Muscle of leg (tissue), 11 donors: ENCODE measurements around the gene PRTFDC1. TPM values are rescaled to one million over a fixed set of nuclear protein-coding genes. Genes with fewer than 3 reads are reported as not detected.
A peak's percentile ranks its signal among the peaks of the same experiment; 100 is the strongest.
"Not testable (repeated sequence)": the region's sequence is repeated elsewhere in the genome, so short reads cannot be mapped to it uniquely, and the experiment has no call there.

Experiments
- DNase-seq: peaks from one replicate; pipeline ENCODE4 v3.0.0; 2013
- H3K27ac ChIP-seq: one replicate; pipeline ENCODE4 v1.5.1; 2013; ENCODE audit warnings: mild to moderate bottlenecking, low read length, control low read depth
- H3K27me3 ChIP-seq: one replicate; pipeline ENCODE4 v1.6.1; 2013; ENCODE audit warnings: low read length; ENCODE audit not compliant: control insufficient read depth, insufficient read depth
- H3K36me3 ChIP-seq: one replicate; pipeline ENCODE4 v1.6.1; 2013; ENCODE audit warnings: low read length; ENCODE audit not compliant: control insufficient read depth, insufficient read depth
- H3K4me1 ChIP-seq: one replicate; pipeline ENCODE4 v1.6.1; 2013; ENCODE audit warnings: low read length; ENCODE audit not compliant: control insufficient read depth, insufficient read depth
- H3K4me3 ChIP-seq: one replicate; pipeline ENCODE4 v1.5.1; 2013; ENCODE audit warnings: low read length, control low read depth
- H3K9me3 ChIP-seq: replicated peaks from 2 replicates; pipeline ENCODE4 v1.6.1; 2013; ENCODE audit warnings: low read depth, low read length; ENCODE audit not compliant: control insufficient read depth
- WGBS: methylation state at CpG from one replicate; pipeline ENCODE4 v1.1.5; 2013; ENCODE audit warnings: missing lambda C conversion rate; ENCODE audit not compliant: insufficient coverage; 5-methylcytosine and 5-hydroxymethylcytosine counted together
- polyA plus RNA-seq, 8 donors: library from polyadenylated mRNA; unstranded; fragments of 120-200 nt; gene quantifications; one replicate each; pipeline versions ENCODE4 v1.2.1 to v1.2.3, GENCODE V29; 2013; ENCODE audit warnings: inconsistent platforms in 1 of 8, low replicate concordance in 1 of 8; ENCODE audit not compliant: insufficient read length in 8 of 8, insufficient read depth in 1 of 8
- total RNA-seq: library from RNA; stranded (reverse); fragments of 120-200 nt; gene quantifications from one replicate; pipeline ENCODE4 v1.2.4, GENCODE V29; 2013

The PRTFDC1 gene
- total and polyA plus RNA-seq, 9 donors: 12.6 to 21.6 (median 16.2) TPM

DNA sequence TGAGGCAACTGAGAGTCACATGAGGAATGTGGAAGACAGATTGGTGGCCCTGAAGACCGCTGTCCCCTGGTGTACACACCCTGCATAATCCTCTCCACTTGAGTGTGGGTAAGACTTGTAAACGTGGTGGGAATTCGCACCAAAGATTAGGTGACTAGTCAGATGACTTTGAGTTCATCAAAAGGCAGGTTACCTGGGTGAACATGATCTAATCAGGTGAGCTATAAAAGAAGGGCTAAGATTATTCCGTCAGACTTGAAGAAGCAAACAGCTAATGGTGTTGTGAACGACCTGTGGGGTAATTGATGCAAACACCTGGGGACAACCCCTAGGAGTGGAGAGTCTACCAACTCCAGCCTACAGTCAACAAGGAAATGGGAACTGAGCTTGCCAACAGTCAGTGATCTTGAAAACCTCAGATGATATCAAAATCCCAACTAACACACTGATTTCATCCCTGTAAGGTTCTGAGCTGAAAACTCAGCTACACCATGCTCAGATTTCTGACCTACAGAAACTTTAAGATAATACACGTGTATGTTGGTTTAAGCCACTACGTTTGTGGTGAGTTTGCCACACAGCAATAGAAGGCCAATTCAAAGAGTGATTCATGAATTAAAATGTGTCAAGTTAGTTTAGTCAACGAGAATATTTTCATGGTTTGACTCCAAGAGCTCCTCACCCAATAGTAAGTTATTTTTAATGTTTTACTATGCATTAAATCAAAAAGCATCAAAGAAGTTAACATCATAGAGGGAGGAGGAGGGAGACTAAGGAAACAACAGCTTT, 16.7 kb downstream of the PRTFDC1 start:
- Histone ChIP-seq H3K9me3 (no peaks in the 10 kb centered on the region), H3K27me3 (no peaks in the 10 kb centered on the region), H3K4me1 (no peaks in the 10 kb centered on the region), H3K36me3 (peaks cover 3% of the 10 kb centered on the region), H3K4me3 (no peak overlapping the region), H3K27ac (no peak overlapping the region)
- 86% methylated on average over 3 of the region's 8 CpGs for WGBS
- no peak for DNase-seq

- Histone ChIP-seq H3K9me3 (no peaks in the 10 kb centered on the region), H3K4me1 (no peaks in the 10 kb centered on the region), H3K27ac (no peak overlapping the region), H3K4me3 (no peak overlapping the region), H3K27me3 (no peaks in the 10 kb centered on the region), H3K36me3 (peaks cover 3% of the 10 kb centered on the region)
- DNase-seq: no peak
- WGBS: no CpG with 5 or more reads among the region's 1 CpG
These were observed 21.2 kb downstream of the PRTFDC1 start for GRCh38 chr10:24931236-24931635.

GRCh38 chr10:24930427-24930826, 22.0 kb downstream of the PRTFDC1 start:
- no CpG with 5 or more reads among the region's 2 CpGs for WGBS
- DNase-seq: no peak
- H3K27ac ChIP-seq: no peak overlapping the region

DNA sequence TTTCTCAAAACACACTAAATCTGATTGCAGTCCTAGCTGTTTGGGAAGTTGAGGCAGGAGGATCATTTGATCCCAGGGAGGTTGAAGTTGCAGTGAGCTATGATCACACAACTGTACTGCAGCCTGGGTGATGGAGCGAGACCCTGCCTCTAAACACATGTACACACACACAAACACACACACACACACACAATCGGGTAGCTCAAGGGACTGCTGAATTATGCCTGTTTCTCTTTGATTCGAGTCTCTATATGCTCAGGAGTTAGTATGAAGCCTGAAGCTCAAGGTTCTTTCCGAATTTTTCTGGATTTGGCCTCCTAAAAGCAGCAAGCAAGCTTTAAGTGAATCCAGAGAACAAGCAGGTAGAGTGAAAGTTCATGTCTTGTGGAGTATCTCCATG, 22.5 kb downstream of the PRTFDC1 start:
- DNase-seq: no peak
- 85% methylated on average over 2 of the region's 4 CpGs for WGBS
- no peak overlapping the region for H3K27ac ChIP-seq

More at GRCh38 chr10:24930427-24930826, 22.0 kb downstream of the PRTFDC1 start:
- Histone ChIP-seq H3K36me3 (peaks cover 2% of the 10 kb centered on the region), H3K27me3 (no peaks in the 10 kb centered on the region), H3K9me3 (no peaks in the 10 kb centered on the region), H3K4me1 (no peaks in the 10 kb centered on the region), H3K4me3 (no peak overlapping the region)

GRCh38 chr10:24929056-24929544, 23.3 kb downstream of the PRTFDC1 start:
- Histone ChIP-seq H3K36me3 (no peaks in the 10 kb centered on the region), H3K4me1 (no peaks in the 10 kb centered on the region), H3K27me3 (no peaks in the 10 kb centered on the region), H3K27ac (no peak overlapping the region), H3K9me3 (no peaks in the 10 kb centered on the region), H3K4me3 (no peak overlapping the region)
- WGBS: no CpG with 5 or more reads among the region's 4 CpGs
- DNase-seq: no peak

More for the DNA sequence above, 22.5 kb downstream of the PRTFDC1 start:
- H3K36me3 ChIP-seq: no peaks in the 10 kb centered on the region
- no peaks in the 10 kb centered on the region for H3K4me1 ChIP-seq
- H3K9me3 ChIP-seq: no peaks in the 10 kb centered on the region
- H3K27me3 ChIP-seq: no peaks in the 10 kb centered on the region
- no peak overlapping the region for H3K4me3 ChIP-seq

DNA sequence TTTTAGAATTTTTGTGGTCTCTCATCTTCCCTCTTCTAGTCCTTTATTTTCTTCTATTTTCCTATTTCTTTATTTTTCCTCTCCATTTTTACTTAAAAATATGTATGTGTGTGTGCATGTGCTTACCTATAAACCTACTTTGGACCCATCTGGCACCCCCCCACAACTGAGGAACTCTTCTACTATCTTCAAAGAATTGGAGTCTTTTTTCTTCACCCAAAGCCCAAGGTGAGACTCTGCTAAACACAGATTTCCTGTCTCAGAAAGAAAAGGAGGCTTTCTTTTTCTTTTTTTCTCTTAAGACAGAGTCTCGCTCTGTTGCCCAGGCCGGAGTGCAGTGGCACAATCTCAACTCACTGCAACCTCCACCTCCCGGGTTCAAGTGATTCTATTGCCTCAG, 24.2 kb downstream of the PRTFDC1 start:
- Histone ChIP-seq H3K4me3 (no peak overlapping the region), H3K27me3 (no peaks in the 10 kb centered on the region), H3K36me3 (no peaks in the 10 kb centered on the region), H3K9me3 (no peaks in the 10 kb centered on the region), H3K27ac (no peak overlapping the region), H3K4me1 (no peaks in the 10 kb centered on the region)
- no peak for DNase-seq
- WGBS: no CpG with 5 or more reads among the region's 3 CpGs

DNA sequence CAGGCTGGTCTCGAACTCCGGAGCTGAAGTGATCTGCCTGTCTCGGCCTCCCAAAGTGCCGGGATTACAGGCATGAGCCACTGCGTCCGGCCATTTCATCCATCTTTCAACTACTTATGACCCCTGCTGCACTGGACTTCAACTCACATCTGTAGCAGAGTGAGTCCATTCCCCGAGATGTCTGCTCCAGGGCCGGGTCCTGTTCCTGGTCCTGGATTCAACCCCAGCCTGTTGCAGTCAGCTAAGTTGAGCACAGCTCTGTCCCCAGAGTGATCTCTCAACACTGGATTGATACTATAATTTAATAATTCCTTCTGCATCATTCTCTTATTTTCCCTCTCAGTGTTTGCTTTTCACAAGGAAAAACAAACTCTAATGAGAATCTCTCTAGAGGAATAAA, 25.8 kb downstream of the PRTFDC1 start:
- 79% methylated on average over 7 of the region's 8 CpGs for WGBS
- Histone ChIP-seq H3K4me1 (no peaks in the 10 kb centered on the region), H3K27me3 (no peaks in the 10 kb centered on the region), H3K4me3 (no peak overlapping the region), H3K27ac (no peak overlapping the region), H3K9me3 (no peaks in the 10 kb centered on the region), H3K36me3 (no peaks in the 10 kb centered on the region)
- peak; percentile 93 for DNase-seq

GRCh38 chr10:24925799-24926198, 26.6 kb downstream of the PRTFDC1 start:
- Histone ChIP-seq H3K27ac (no peak overlapping the region), H3K4me3 (no peak overlapping the region), H3K4me1 (no peaks in the 10 kb centered on the region), H3K9me3 (no peaks in the 10 kb centered on the region), H3K27me3 (no peaks in the 10 kb centered on the region), H3K36me3 (no peaks in the 10 kb centered on the region)
- 80% methylated on average over 1 of the region's 4 CpGs for WGBS
- DNase-seq: no peak

- not testable (repeated sequence) for DNase-seq, H3K36me3 ChIP-seq, H3K27me3 ChIP-seq, H3K27ac ChIP-seq, H3K4me3 ChIP-seq, H3K4me1 ChIP-seq, H3K9me3 ChIP-seq
These were observed 27.9 kb downstream of the PRTFDC1 start for GRCh38 chr10:24924483-24924882.

- H3K36me3 ChIP-seq, H3K9me3 ChIP-seq, H3K27me3 ChIP-seq, H3K4me3 ChIP-seq, H3K4me1 ChIP-seq, H3K27ac ChIP-seq, DNase-seq: not testable (repeated sequence)
- 100% methylated on average over 1 of the region's 6 CpGs for WGBS
These were observed 30.1 kb downstream of the PRTFDC1 start for GRCh38 chr10:24922222-24922868.
